K562 (cell line): Measurements from ENCODE around the gene HIVEP3. TPM values are rescaled to one million over a fixed set of nuclear protein-coding genes. Genes with fewer than 3 reads are reported as not detected.

Experiments
- CBX2 ChIP-seq: fragments of 200-600 bp; sonication (generic); IDR thresholded peaks from one replicate; pipeline ENCODE4 v1.6.1; 2012; ENCODE audit warnings: mild to moderate bottlenecking, low read length, inconsistent platforms; ENCODE audit not compliant: insufficient read depth, poor library complexity, severe bottlenecking
- EWSR1 ChIP-seq: fragments of 450-650 bp; IDR thresholded peaks from 2 replicates; pipeline ENCODE4 v1.6.1; 2018; ENCODE audit warnings: borderline replicate concordance, mild to moderate bottlenecking, low read depth, moderate library complexity; ENCODE audit not compliant: partially characterized antibody
- NKRF ChIP-seq: fragments of 450-650 bp; IDR thresholded peaks from 2 replicates; pipeline ENCODE4 v1.6.1; 2016; ENCODE audit warnings: borderline replicate concordance
- NUFIP1 ChIP-seq: fragments of 450-650 bp; IDR thresholded peaks from 2 replicates; pipeline ENCODE4 v1.6.1; 2018; ENCODE audit not compliant: partially characterized antibody
- RNF219 ChIP-seq: fragments of 250-450 bp; sonication (Bioruptor Pico); IDR thresholded peaks from 2 replicates; pipeline ENCODE4 v1.5.0; 2022; ENCODE audit warnings: mild to moderate bottlenecking
- TSHZ1 ChIP-seq: fragments of 250-450 bp; sonication (Bioruptor Pico); IDR thresholded peaks from 2 replicates; pipeline ENCODE4 v1.4.0; 2020; ENCODE audit warnings: mild to moderate bottlenecking, moderate library complexity
- ZBTB40 ChIP-seq, 2 experiments: fragments of 450-650 bp in 1 of 2; sonication (generic) in 1 of 2; formaldehyde crosslinking in 1 of 2; IDR thresholded peaks; 2 replicates each; pipeline versions ENCODE4 v1.7.1 to v1.9.0; 2016 to 2022; ENCODE audit warnings: inconsistent platforms in 1 of 2, mild to moderate bottlenecking in 1 of 2, missing genetic modification reagents in 1 of 2
- ZFPM2 ChIP-seq: fragments of 250-450 bp; sonication (Bioruptor Pico); IDR thresholded peaks from 2 replicates; pipeline ENCODE4 v1.5.1; 2022; ENCODE audit warnings: mild to moderate bottlenecking
- ZNF165 ChIP-seq: fragments of 250-450 bp; sonication (Bioruptor Pico); IDR thresholded peaks from 2 replicates; pipeline ENCODE4 v1.4.0; 2020; ENCODE audit warnings: borderline replicate concordance
- ZNF174 ChIP-seq: fragments of 250-450 bp; sonication (Bioruptor Pico); IDR thresholded peaks from 2 replicates; pipeline ENCODE4 v1.4.0; 2020; ENCODE audit warnings: mild to moderate bottlenecking
- polyA plus RNA-seq, 8 experiments: library from polyadenylated mRNA; depleted of rRNA in 4 of 8; stranded (reverse) in 5 of 8; unstranded in 3 of 8; fragments of >200 nt; fragmentation: Nextera tagmentation in 2 of 8; fragmentation: Illumina TruSeq in 1 of 8; extraction: Ambion mirVana in 2 of 8; extraction: Trizol in 1 of 8; gene quantifications; 2 replicates each; pipeline versions ENCODE4 v1.2.1 to v1.2.3, GENCODE V29; 2011 to 2014; ENCODE audit warnings: inconsistent platforms in 1 of 8, missing spikeins in 1 of 8
- total RNA-seq, 7 experiments: library from RNA; depleted of rRNA in 6 of 7; stranded (reverse); fragments of >200 nt in 6 of 7; fragmentation: Illumina TruSeq in 2 of 7; extraction: Trizol in 2 of 7; gene quantifications; 2 replicates each; pipeline versions ENCODE4 v1.2.1 to v1.2.3, GENCODE V29; 2011 to 2021; ENCODE audit warnings: low replicate concordance in 1 of 7

Gene HIVEP3
- total and polyA plus RNA-seq, 9 of the 15 experiments (the other 6 are each of a cell fraction or from before 2014, with no cell fraction given), result 0.09 to 0.58 (median 0.34) TPM; not detected in 1

- TF ChIP-seq EWSR1 (no peak), NUFIP1 (no peak), TSHZ1 (CRISPR knock-in tag) (no peak), CBX2 (no peak), ZNF174 (no peak), ZBTB40 (IDR thresholded peaks at IDR 0.05) (no peak), ZBTB40 (CRISPR knock-in tag; IDR thresholded peaks at IDR 0.05) (no peak), RNF219 (CRISPR knock-in tag) (no peak), ZFPM2 (CRISPR knock-in tag) (no peak), ZNF165 (CRISPR knock-in tag) (no peak), NKRF (no peak)
Measured at GRCh38 chr1:41870076-41870562, 48.6 kb downstream of the HIVEP3 start (continued).
